Fibroblast of lung (primary cell): ENCODE results near the gene RBP4. TPM values are rescaled to one million over a fixed set of nuclear protein-coding genes. Genes with fewer than 3 reads are reported as not detected.

Experiments used
- DNase-seq, 2 donors: peaks; one replicate each; pipeline versions ENCODE4 v3.0.0 to v3.0.0-alpha.2; 2010; ENCODE audit warnings: low read depth in 2 of 2
- H2AFZ ChIP-seq: 2 replicates; pipeline ENCODE4 v1.5.1; 2012; ENCODE audit warnings: low read length, control low read depth, inconsistent platforms
- H3K27ac ChIP-seq: 2 replicates; pipeline ENCODE4 v1.5.1; 2011; ENCODE audit warnings: low read length, control low read depth; ENCODE audit not compliant: insufficient read depth
- H3K27me3 ChIP-seq: 2 replicates; pipeline ENCODE4 v1.5.1; 2011; ENCODE audit warnings: mild to moderate bottlenecking, low read length; ENCODE audit not compliant: control insufficient read depth, insufficient read depth
- H3K36me3 ChIP-seq: 2 replicates; pipeline ENCODE4 v1.5.1; 2011; ENCODE audit warnings: low read length; ENCODE audit not compliant: control insufficient read depth, insufficient read depth
- H3K4me1 ChIP-seq: 2 replicates; pipeline ENCODE4 v1.5.1; 2011; ENCODE audit warnings: low read length; ENCODE audit not compliant: control insufficient read depth, insufficient read depth; ENCODE audit errors: extremely low read depth
- H3K4me2 ChIP-seq: 2 replicates; pipeline ENCODE4 v1.5.1; 2011; ENCODE audit warnings: low read length, control low read depth; ENCODE audit not compliant: insufficient read depth; ENCODE audit errors: extremely low read depth
- H3K4me3 ChIP-seq, 4 experiments: fragments of 200-600 bp in 1 of 4; sonication (generic) in 1 of 4; replicated peaks in 1 of 4; 2 replicates each; pipeline ENCODE4 v1.5.1; 2011 to 2016; ENCODE audit warnings: low read length in 4 of 4, low read depth in 3 of 4, mild to moderate bottlenecking in 3 of 4, control low read depth in 2 of 4, inconsistent platforms in 1 of 4, mixed read lengths in 1 of 4; ENCODE audit not compliant: insufficient read depth in 1 of 4; ENCODE audit errors: control extremely low read depth in 1 of 4
- H3K79me2 ChIP-seq: 2 replicates; pipeline ENCODE4 v1.5.1; 2012; ENCODE audit warnings: mild to moderate bottlenecking, low read length, inconsistent platforms; ENCODE audit not compliant: control insufficient read depth, insufficient read depth
- H3K9ac ChIP-seq: 2 replicates; pipeline ENCODE4 v1.5.1; 2011; ENCODE audit warnings: mild to moderate bottlenecking, low read length, control low read depth; ENCODE audit not compliant: insufficient read depth
- H3K9me3 ChIP-seq: 2 replicates; pipeline ENCODE4 v1.5.1; 2012; ENCODE audit warnings: low read depth, low read length; ENCODE audit not compliant: control insufficient read depth, insufficient read depth
- H4K20me1 ChIP-seq: 2 replicates; pipeline ENCODE4 v1.5.1; 2011; ENCODE audit warnings: low read length; ENCODE audit not compliant: control insufficient read depth, insufficient read depth; ENCODE audit errors: extremely low read depth
- EZH2 ChIP-seq: IDR thresholded peaks from 2 replicates; pipeline ENCODE4 v1.5.1; 2012; ENCODE audit warnings: low read length, control low read depth, mild to moderate bottlenecking; ENCODE audit errors: missing control alignments
- polyA plus RNA-seq, 2 donors: library from polyadenylated mRNA; depleted of rRNA in 1 of 2; stranded (reverse) in 1 of 2; unstranded in 1 of 2; fragments of >200 nt; gene quantifications; 2 replicates each; pipeline ENCODE4 v1.2.1, GENCODE V29; 2011 to 2012; ENCODE audit warnings: missing spikeins in 1 of 2
- total RNA-seq: library from RNA; depleted of rRNA; stranded (reverse); fragments of >200 nt; gene quantifications from 2 replicates; pipeline ENCODE4 v1.2.1, GENCODE V29; 2014
- TF ChIP-seq, protein P1 (sequence below), 2 donors: IDR thresholded peaks in 1 of 2; conservative IDR thresholded peaks in 1 of 2; 1 replicate in 1 of 2; 2 replicates in 1 of 2; pipeline ENCODE4 v1.5.1; 2011 to 2012; ENCODE audit warnings: low read length in 2 of 2, control low read depth in 1 of 2, inconsistent platforms in 1 of 2, low read depth in 1 of 2, mild to moderate bottlenecking in 1 of 2

Gene RBP4
- total and polyA plus RNA-seq, 2 donors (not counting 1 experiment from before 2014, with no cell fraction given) = 0.28 TPM; not detected in 1

DNA sequence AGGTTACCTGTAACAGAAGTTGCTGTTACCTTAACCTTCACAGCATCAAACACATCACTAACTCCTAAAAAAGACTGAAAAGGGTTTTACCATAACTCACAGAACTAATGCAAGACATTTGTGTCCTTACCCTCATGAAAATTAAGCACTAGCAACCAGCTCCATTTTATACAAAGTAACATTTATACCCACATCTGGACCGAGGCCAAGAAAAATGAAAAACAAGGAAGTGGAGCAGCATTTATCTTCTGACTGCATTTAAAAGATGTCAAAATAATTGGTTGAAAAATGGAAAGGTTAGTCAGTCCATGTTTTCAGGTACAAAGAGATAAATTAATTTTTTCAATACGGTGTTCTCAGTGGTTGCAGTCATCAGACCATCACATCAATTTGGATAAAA, 3.1 kb upstream of the RBP4 start:
- no peak overlapping the region for H3K9ac ChIP-seq

DNA sequence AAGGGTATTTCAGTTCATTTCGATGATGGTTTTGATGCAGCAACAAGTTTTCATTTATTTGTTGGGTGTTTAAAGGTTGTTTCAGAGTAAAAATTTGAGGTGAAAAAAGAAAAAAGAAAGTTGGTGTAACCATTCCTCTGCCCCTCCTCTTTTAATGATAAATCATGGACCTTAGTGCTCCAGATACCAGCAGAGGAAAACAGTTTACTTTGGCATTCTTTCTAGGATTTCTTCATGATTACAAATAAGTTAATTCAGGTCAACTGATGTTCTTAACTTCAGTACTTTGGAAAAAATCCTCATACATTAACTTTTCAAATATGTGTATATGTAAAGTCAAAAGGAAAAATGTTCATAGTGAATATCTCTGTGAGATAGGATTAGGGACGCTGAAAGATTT, 2.0 kb upstream of the RBP4 start:
- H3K27me3 ChIP-seq = peaks cover 36% of the 10 kb centered on the region
- no peak for TF ChIP-seq EZH2
- TF ChIP-seq, protein P1, sequence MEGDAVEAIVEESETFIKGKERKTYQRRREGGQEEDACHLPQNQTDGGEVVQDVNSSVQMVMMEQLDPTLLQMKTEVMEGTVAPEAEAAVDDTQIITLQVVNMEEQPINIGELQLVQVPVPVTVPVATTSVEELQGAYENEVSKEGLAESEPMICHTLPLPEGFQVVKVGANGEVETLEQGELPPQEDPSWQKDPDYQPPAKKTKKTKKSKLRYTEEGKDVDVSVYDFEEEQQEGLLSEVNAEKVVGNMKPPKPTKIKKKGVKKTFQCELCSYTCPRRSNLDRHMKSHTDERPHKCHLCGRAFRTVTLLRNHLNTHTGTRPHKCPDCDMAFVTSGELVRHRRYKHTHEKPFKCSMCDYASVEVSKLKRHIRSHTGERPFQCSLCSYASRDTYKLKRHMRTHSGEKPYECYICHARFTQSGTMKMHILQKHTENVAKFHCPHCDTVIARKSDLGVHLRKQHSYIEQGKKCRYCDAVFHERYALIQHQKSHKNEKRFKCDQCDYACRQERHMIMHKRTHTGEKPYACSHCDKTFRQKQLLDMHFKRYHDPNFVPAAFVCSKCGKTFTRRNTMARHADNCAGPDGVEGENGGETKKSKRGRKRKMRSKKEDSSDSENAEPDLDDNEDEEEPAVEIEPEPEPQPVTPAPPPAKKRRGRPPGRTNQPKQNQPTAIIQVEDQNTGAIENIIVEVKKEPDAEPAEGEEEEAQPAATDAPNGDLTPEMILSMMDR (conservative IDR thresholded peaks at IDR 0.05 in 1 of 2, IDR thresholded peaks at IDR 0.05 in 1 of 2; ENCODE audit: low read depth in 1 of 2, low read length in 2 of 2) = no peak
- H3K36me3 ChIP-seq = no peaks in the 10 kb centered on the region
- no peaks in the 10 kb centered on the region for H3K9me3 ChIP-seq
- H2AFZ ChIP-seq = no peak overlapping the region
- no peak overlapping the region for H3K9ac ChIP-seq
- H3K4me3 ChIP-seq = no peak overlapping the region
- H3K4me2 ChIP-seq = no peak overlapping the region
- H4K20me1 ChIP-seq = no peaks in the 10 kb centered on the region
- no peaks in the 10 kb centered on the region for H3K79me2 ChIP-seq
- H3K4me1 ChIP-seq = no peaks in the 10 kb centered on the region
- no peak overlapping the region for H3K27ac ChIP-seq
- DNase-seq = no peak

More for the DNA sequence above, 3.1 kb upstream of the RBP4 start:
- H3K36me3 ChIP-seq = no peaks in the 10 kb centered on the region
- no peaks in the 10 kb centered on the region for H4K20me1 ChIP-seq
- H3K27me3 ChIP-seq = peaks cover 38% of the 10 kb centered on the region
- no peaks in the 10 kb centered on the region for H3K79me2 ChIP-seq
- no peak for TF ChIP-seq EZH2
- TF ChIP-seq, protein P1 (conservative IDR thresholded peaks at IDR 0.05 in 1 of 2, IDR thresholded peaks at IDR 0.05 in 1 of 2; ENCODE audit: low read depth in 1 of 2, low read length in 2 of 2) = no peak
- no peak overlapping the region for H2AFZ ChIP-seq
- no peak for DNase-seq
- H3K4me2 ChIP-seq = no peak overlapping the region
- H3K27ac ChIP-seq = no peak overlapping the region
- no peak overlapping the region for H3K4me3 ChIP-seq
- H3K9me3 ChIP-seq = no peaks in the 10 kb centered on the region
- no peaks in the 10 kb centered on the region for H3K4me1 ChIP-seq

DNA sequence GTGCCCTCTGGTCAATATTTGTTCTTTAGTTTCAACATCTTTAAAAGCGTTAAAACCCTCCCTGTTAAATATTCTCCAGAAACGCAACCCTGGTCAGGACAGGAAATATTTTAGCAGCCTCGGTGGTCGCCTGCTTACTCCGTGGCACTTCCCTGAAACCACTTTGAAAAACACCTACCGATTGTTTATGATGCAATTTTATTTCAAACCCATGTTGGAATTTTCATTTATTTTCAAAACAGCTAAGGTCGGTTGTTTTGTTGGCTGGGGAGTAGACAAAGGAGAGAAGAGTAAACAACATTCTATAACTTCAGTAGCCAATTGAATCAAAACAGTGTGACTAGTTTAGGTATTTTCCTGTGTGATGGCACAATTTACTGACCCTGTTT, 733 bp upstream of the RBP4 start:
- no peak for DNase-seq
- Histone ChIP-seq H3K9me3 (no peaks in the 10 kb centered on the region), H4K20me1 (no peaks in the 10 kb centered on the region), H3K27ac (no peak overlapping the region), H3K79me2 (no peaks in the 10 kb centered on the region), H3K36me3 (no peaks in the 10 kb centered on the region), H3K4me3 (no peak overlapping the region), H2AFZ (no peak overlapping the region), H3K27me3 (peaks cover 34% of the 10 kb centered on the region), H3K9ac (no peak overlapping the region), H3K4me2 (no peak overlapping the region), H3K4me1 (no peaks in the 10 kb centered on the region)
- TF ChIP-seq, protein P1 (conservative IDR thresholded peaks at IDR 0.05 in 1 of 2, IDR thresholded peaks at IDR 0.05 in 1 of 2; ENCODE audit: low read depth in 1 of 2, low read length in 2 of 2) = no peak
- no peak for TF ChIP-seq EZH2
